ENCODE results near the gene ADD3.

- TF ChIP-seq CTCF (IDR thresholded peaks at IDR 0.05) = no peak
- no peak for TF ChIP-seq POLR2A (IDR thresholded peaks at IDR 0.05)
These were observed 67.2 kb downstream of the ADD3 start for GRCh38 chr10:110074758-110075671.
